ENCODE data around the gene SRPK2.
"Not testable (repeated sequence)": the region's sequence is repeated elsewhere in the genome, so short reads cannot be mapped to it uniquely, and the experiment has no call there.

The SRPK2 gene

GRCh38 chr7:105396566-105396965 is 7.8 kb upstream of the SRPK2 start:
- no peak overlapping the region for H3K4me3 ChIP-seq (ENCODE audit: low read length)
- TF ChIP-seq ZNF274 (IDR thresholded peaks at IDR 0.05; ENCODE audit: low read depth, low read length): no peak

- no peak for TF ChIP-seq ZNF274 (IDR thresholded peaks at IDR 0.05; ENCODE audit: low read depth, low read length)
- no peak overlapping the region for H3K4me3 ChIP-seq (ENCODE audit: low read length)
These were observed 2.7 kb upstream of the SRPK2 start for GRCh38 chr7:105391429-105391828.

GRCh38 chr7:105389889-105390288 is 1.2 kb upstream of the SRPK2 start:
- no peak for TF ChIP-seq ZNF274 (IDR thresholded peaks at IDR 0.05; ENCODE audit: low read depth, low read length)
- H3K4me3 ChIP-seq (ENCODE audit: low read length): no peak overlapping the region

- H3K4me3 ChIP-seq (ENCODE audit: low read length): peak overlapping the region; percentile 49; the same call in 1 of the 2 replicates
- no peak for TF ChIP-seq ZNF274 (IDR thresholded peaks at IDR 0.05; ENCODE audit: low read depth, low read length)
These were observed 448 bp upstream of the SRPK2 start for GRCh38 chr7:105389088-105389650.

- TF ChIP-seq ZNF274 (IDR thresholded peaks at IDR 0.05; ENCODE audit: low read depth, low read length): no peak
These were observed 989 bp downstream of the SRPK2 start for GRCh38 chr7:105387508-105388355.

GRCh38 chr7:105377903-105378302 is 10.8 kb downstream of the SRPK2 start:
- H3K4me3 ChIP-seq (ENCODE audit: low read length): no peak overlapping the region
- no peak for TF ChIP-seq ZNF274 (IDR thresholded peaks at IDR 0.05; ENCODE audit: low read depth, low read length)

More at GRCh38 chr7:105387508-105388355, 989 bp downstream of the SRPK2 start:
- peak overlapping the region; percentile 59 for H3K4me3 ChIP-seq (ENCODE audit: low read length)

GRCh38 chr7:105376908-105377533 is 11.7 kb downstream of the SRPK2 start:
- TF ChIP-seq ZNF274 (IDR thresholded peaks at IDR 0.05; ENCODE audit: low read depth, low read length): no peak
- H3K4me3 ChIP-seq (ENCODE audit: low read length): no peak overlapping the region

GRCh38 chr7:105369944-105370343 is 18.8 kb downstream of the SRPK2 start:
- no peak overlapping the region for H3K4me3 ChIP-seq (ENCODE audit: low read length)
- TF ChIP-seq ZNF274 (IDR thresholded peaks at IDR 0.05; ENCODE audit: low read depth, low read length): no peak

- TF ChIP-seq ZNF274 (IDR thresholded peaks at IDR 0.05; ENCODE audit: low read depth, low read length): no peak
- H3K4me3 ChIP-seq (ENCODE audit: low read length): no peak overlapping the region
These were observed 21.3 kb downstream of the SRPK2 start for GRCh38 chr7:105367458-105367857.

- TF ChIP-seq ZNF274 (IDR thresholded peaks at IDR 0.05; ENCODE audit: low read depth, low read length): no peak
- no peak overlapping the region for H3K4me3 ChIP-seq (ENCODE audit: low read length)
These were observed 22.9 kb downstream of the SRPK2 start for GRCh38 chr7:105365541-105366534.

- TF ChIP-seq ZNF274 (IDR thresholded peaks at IDR 0.05; ENCODE audit: low read depth, low read length): no peak
- no peak overlapping the region for H3K4me3 ChIP-seq (ENCODE audit: low read length)
These were observed 24.0 kb downstream of the SRPK2 start for GRCh38 chr7:105364684-105365083.

GRCh38 chr7:105363657-105364056 is 25.1 kb downstream of the SRPK2 start:
- H3K4me3 ChIP-seq (ENCODE audit: low read length): not testable (repeated sequence)

GRCh38 chr7:105362685-105363084 is 26.0 kb downstream of the SRPK2 start:
- H3K4me3 ChIP-seq (ENCODE audit: low read length): not testable (repeated sequence)

- H3K4me3 ChIP-seq (ENCODE audit: low read length): not testable (repeated sequence)
These were observed 26.7 kb downstream of the SRPK2 start for GRCh38 chr7:105361995-105362394.

- H3K4me3 ChIP-seq (ENCODE audit: low read length): not testable (repeated sequence)
These were observed 28.6 kb downstream of the SRPK2 start for GRCh38 chr7:105360149-105360548.
